PC-3 (cell line): ENCODE results near the gene BAIAP2L2.
"Not testable (repeated sequence)": the region's sequence is repeated elsewhere in the genome, so short reads cannot be mapped to it uniquely, and the experiment has no call there.

Source experiments
- EZH2 ChIP-seq: fragments of 300-600 bp; sonication (generic); IDR thresholded peaks from one replicate; pipeline ENCODE4 v1.6.1; 2017; ENCODE audit warnings: antibody characterized with exemption, mild to moderate bottlenecking, low read length; ENCODE audit not compliant: unreplicated experiment
- TF ChIP-seq, protein P1 (sequence below): fragments of 300-600 bp; sonication (generic); conservative IDR thresholded peaks from 2 replicates; pipeline ENCODE4 v1.5.1; 2017; ENCODE audit warnings: antibody characterized with exemption, low read depth, mild to moderate bottlenecking, low read length

DNA sequence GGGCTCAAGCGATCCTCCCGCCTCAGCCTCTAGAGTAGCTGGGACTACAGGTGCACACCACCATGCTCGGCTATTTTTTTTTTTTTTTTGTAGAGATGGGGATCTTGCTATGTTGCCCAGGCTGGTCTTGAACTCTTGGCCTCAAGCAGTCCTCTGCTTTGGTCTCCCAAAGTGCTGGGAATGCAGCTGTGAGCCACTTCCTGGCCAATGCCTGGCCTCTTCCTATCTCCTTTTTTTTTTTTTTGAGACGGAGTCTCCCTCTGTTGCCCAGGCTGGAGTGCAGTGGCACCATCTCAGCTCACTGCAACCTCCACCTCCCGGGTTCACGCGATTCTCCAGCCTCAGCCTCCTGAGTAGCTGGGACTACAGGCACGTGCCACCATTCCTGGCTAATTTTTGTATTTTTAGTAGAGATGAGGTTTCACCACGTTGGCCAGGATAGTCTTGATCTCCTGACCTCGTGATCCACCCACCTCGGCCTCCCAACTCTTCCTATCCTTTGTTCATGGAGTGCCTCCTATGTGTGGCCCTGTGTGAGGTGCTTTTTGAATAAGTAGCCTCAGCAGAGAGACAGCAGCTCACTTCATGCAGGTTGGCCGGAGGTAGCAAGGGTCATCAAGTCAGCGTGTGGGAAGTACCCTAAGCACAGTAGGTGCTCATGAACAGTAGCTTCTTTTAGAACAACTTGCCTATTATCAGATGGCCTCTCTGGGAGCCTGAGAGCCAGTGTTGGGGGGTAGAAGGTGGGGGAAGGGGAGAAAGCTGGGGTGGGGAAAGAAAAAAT is 72.9 kb downstream of the BAIAP2L2 start:
- TF ChIP-seq, protein P1, sequence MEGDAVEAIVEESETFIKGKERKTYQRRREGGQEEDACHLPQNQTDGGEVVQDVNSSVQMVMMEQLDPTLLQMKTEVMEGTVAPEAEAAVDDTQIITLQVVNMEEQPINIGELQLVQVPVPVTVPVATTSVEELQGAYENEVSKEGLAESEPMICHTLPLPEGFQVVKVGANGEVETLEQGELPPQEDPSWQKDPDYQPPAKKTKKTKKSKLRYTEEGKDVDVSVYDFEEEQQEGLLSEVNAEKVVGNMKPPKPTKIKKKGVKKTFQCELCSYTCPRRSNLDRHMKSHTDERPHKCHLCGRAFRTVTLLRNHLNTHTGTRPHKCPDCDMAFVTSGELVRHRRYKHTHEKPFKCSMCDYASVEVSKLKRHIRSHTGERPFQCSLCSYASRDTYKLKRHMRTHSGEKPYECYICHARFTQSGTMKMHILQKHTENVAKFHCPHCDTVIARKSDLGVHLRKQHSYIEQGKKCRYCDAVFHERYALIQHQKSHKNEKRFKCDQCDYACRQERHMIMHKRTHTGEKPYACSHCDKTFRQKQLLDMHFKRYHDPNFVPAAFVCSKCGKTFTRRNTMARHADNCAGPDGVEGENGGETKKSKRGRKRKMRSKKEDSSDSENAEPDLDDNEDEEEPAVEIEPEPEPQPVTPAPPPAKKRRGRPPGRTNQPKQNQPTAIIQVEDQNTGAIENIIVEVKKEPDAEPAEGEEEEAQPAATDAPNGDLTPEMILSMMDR, result not testable (repeated sequence)
- not testable (repeated sequence) for TF ChIP-seq EZH2
